Measurements from ENCODE around the gene ALB.

The ALB gene

GRCh38 chr4:73456177-73457022 lies 52.3 kb downstream of the ALB start:
- no peak overlapping the region for H3K4me2 ChIP-seq (ENCODE audit: low read length)
- no peaks in the 10 kb centered on the region for H3K36me3 ChIP-seq (ENCODE audit: insufficient read depth, low read length)
- H3K9ac ChIP-seq (ENCODE audit: low read depth, low read length), result no peak overlapping the region
- no peaks in the 10 kb centered on the region for H3K27me3 ChIP-seq (ENCODE audit: control insufficient read depth, insufficient read depth, low read length)
- H3K4me1 ChIP-seq (ENCODE audit: control insufficient read depth, insufficient read depth, low read length), result peaks cover 6% of the 10 kb centered on the region
- H3K4me3 ChIP-seq (ENCODE audit: low read length), result no peak overlapping the region
- no peaks in the 10 kb centered on the region for H3K9me3 ChIP-seq (replicated peaks; ENCODE audit: low read length)

GRCh38 chr4:73458184-73459047 lies 54.3 kb downstream of the ALB start:
- Histone ChIP-seq H3K9me3 (replicated peaks; ENCODE audit: low read length) (no peaks in the 10 kb centered on the region), H3K9ac (ENCODE audit: low read depth, low read length) (no peak overlapping the region), H3K4me1 (ENCODE audit: control insufficient read depth, insufficient read depth, low read length) (no peaks in the 10 kb centered on the region), H3K4me3 (ENCODE audit: low read length) (no peak overlapping the region), H3K4me2 (ENCODE audit: low read length) (no peak overlapping the region), H3K27me3 (ENCODE audit: control insufficient read depth, insufficient read depth, low read length) (no peaks in the 10 kb centered on the region), H3K36me3 (ENCODE audit: insufficient read depth, low read length) (no peaks in the 10 kb centered on the region)

- Histone ChIP-seq H3K4me1 (ENCODE audit: control insufficient read depth, insufficient read depth, low read length) (no peaks in the 10 kb centered on the region), H3K9me3 (replicated peaks; ENCODE audit: low read length) (no peaks in the 10 kb centered on the region), H3K4me3 (ENCODE audit: low read length) (no peak overlapping the region), H3K4me2 (ENCODE audit: low read length) (no peak overlapping the region), H3K36me3 (ENCODE audit: insufficient read depth, low read length) (no peaks in the 10 kb centered on the region), H3K27me3 (ENCODE audit: control insufficient read depth, insufficient read depth, low read length) (no peaks in the 10 kb centered on the region), H3K9ac (ENCODE audit: low read depth, low read length) (no peak overlapping the region)
Observed at GRCh38 chr4:73459048-73459421, 54.9 kb downstream of the ALB start.

GRCh38 chr4:73460913-73461522 lies 56.9 kb downstream of the ALB start:
- H3K9me3 ChIP-seq (replicated peaks; ENCODE audit: low read length), result no peaks in the 10 kb centered on the region

DNA sequence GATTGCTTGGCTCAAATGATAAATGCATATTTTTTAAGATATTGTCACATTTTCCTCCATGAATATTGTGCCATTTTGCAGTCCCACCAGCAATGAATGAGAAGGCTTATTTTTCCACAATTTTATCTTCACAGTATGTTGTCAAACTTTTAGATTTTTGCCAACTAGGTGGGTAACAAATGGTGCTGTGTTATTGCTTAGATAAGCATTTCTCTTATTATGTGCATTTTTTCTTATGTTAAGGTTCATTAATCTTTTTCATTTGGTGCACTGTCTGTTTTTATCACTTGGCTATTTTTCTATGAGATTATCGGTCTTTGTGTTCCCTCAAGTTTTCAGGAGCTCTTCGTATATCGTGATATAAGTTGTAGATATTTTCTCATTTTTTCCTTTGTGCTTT lies 64.1 kb downstream of the ALB start:
- no peaks in the 10 kb centered on the region for H3K9me3 ChIP-seq (replicated peaks; ENCODE audit: low read length)
- no peak overlapping the region for H3K4me2 ChIP-seq (ENCODE audit: low read length)
- H3K36me3 ChIP-seq (ENCODE audit: insufficient read depth, low read length), result no peaks in the 10 kb centered on the region
- H3K4me1 ChIP-seq (ENCODE audit: control insufficient read depth, insufficient read depth, low read length), result no peaks in the 10 kb centered on the region
- H3K27me3 ChIP-seq (ENCODE audit: control insufficient read depth, insufficient read depth, low read length), result peaks cover 35% of the 10 kb centered on the region
- no peak overlapping the region for H3K9ac ChIP-seq (ENCODE audit: low read depth, low read length)
- H3K4me3 ChIP-seq (ENCODE audit: low read length), result no peak overlapping the region

More at GRCh38 chr4:73460913-73461522, 56.9 kb downstream of the ALB start:
- no peaks in the 10 kb centered on the region for H3K27me3 ChIP-seq (ENCODE audit: control insufficient read depth, insufficient read depth, low read length)
- H3K4me1 ChIP-seq (ENCODE audit: control insufficient read depth, insufficient read depth, low read length), result no peaks in the 10 kb centered on the region
- no peak overlapping the region for H3K4me2 ChIP-seq (ENCODE audit: low read length)
- no peaks in the 10 kb centered on the region for H3K36me3 ChIP-seq (ENCODE audit: insufficient read depth, low read length)
- no peak overlapping the region for H3K4me3 ChIP-seq (ENCODE audit: low read length)
- H3K9ac ChIP-seq (ENCODE audit: low read depth, low read length), result no peak overlapping the region

DNA sequence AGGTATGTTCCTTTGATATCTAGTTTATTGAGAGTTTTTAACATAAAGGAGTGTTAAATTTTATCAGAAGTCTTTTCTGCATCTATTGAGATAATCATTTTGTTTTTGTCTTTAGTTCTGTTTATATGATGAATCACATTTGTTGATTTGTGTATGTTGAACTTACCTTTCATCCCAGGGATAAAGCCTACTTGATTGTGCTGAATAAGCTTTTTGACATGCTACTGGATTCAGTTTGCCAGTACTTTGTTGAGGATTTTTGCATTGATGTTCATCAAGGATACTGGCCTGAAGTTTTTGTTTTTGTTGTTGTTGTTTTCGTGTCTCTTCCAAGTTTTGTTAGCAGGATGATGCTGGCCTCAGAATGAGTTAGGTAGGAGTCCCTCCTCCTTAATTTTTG lies 66.6 kb downstream of the ALB start:
- Histone ChIP-seq H3K4me2 (ENCODE audit: low read length) (no peak overlapping the region), H3K9ac (ENCODE audit: low read depth, low read length) (no peak overlapping the region), H3K9me3 (replicated peaks; ENCODE audit: low read length) (no peaks in the 10 kb centered on the region), H3K4me3 (ENCODE audit: low read length) (no peak overlapping the region), H3K4me1 (ENCODE audit: control insufficient read depth, insufficient read depth, low read length) (no peaks in the 10 kb centered on the region), H3K27me3 (ENCODE audit: control insufficient read depth, insufficient read depth, low read length) (peaks cover 35% of the 10 kb centered on the region), H3K36me3 (ENCODE audit: insufficient read depth, low read length) (no peaks in the 10 kb centered on the region)

Measured in skeletal muscle satellite cell (primary cell).